ENCODE measurements around the gene CCDC78. TPM values are rescaled to one million over a fixed set of nuclear protein-coding genes. Genes with fewer than 3 reads are reported as not detected.

The CCDC78 gene
- total RNA-seq, 1 donor from 2014 or later = 0.85 TPM

DNA sequence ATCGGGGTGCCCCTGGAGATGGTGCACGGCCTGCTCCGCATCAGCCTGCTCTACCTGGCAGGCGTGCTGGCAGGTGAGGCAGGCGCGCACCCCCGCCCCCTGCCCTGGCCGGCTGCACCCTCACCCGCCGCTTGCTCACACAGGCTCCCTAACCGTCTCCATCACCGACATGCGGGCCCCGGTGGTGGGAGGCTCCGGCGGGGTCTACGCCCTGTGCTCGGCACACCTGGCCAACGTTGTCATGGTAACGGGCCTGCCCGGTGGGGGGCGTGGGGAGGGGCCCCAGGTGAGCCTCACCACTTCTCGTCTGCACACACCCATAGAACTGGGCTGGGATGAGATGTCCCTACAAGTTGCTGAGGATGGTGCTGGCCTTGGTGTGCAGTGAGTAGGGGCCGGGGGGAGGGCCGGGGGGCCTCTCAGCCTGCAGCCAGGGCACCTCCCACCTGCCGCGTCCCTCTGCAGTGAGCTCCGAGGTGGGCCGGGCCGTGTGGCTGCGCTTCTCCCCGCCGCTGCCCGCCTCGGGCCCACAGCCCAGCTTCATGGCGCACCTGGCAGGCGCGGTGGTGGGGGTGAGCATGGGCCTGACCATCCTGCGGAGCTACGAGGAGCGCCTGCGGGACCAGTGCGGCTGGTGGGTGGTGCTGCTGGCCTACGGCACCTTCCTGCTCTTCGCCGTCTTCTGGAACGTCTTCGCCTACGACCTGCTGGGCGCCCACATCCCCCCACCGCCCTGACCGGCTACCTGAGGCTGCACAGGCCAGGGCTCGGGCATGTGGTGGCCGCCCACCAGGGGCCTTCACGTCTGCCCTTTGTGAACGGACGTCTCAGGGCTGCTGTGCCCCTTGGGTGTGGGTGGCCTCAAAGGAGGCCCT lies 48.7 kb downstream of the CCDC78 start:
- no peak overlapping the region for H3K4me3 Mint-ChIP-seq (ENCODE audit: unreplicated experiment)
- no peaks in the 10 kb centered on the region for H3K9me3 Mint-ChIP-seq (ENCODE audit: unreplicated experiment)
- peaks cover 5% of the 10 kb centered on the region for H3K4me1 Mint-ChIP-seq (ENCODE audit: unreplicated experiment)
- no peak for DNase-seq (ENCODE audit: low spot score)
- peaks cover 20% of the 10 kb centered on the region for H3K27me3 Mint-ChIP-seq (ENCODE audit: unreplicated experiment)
- TF ChIP-seq, protein P1, sequence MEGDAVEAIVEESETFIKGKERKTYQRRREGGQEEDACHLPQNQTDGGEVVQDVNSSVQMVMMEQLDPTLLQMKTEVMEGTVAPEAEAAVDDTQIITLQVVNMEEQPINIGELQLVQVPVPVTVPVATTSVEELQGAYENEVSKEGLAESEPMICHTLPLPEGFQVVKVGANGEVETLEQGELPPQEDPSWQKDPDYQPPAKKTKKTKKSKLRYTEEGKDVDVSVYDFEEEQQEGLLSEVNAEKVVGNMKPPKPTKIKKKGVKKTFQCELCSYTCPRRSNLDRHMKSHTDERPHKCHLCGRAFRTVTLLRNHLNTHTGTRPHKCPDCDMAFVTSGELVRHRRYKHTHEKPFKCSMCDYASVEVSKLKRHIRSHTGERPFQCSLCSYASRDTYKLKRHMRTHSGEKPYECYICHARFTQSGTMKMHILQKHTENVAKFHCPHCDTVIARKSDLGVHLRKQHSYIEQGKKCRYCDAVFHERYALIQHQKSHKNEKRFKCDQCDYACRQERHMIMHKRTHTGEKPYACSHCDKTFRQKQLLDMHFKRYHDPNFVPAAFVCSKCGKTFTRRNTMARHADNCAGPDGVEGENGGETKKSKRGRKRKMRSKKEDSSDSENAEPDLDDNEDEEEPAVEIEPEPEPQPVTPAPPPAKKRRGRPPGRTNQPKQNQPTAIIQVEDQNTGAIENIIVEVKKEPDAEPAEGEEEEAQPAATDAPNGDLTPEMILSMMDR (IDR thresholded peaks at IDR 0.05; ENCODE audit: unreplicated experiment) = no peak
- H3K36me3 Mint-ChIP-seq (ENCODE audit: low read depth, unreplicated experiment) = peaks cover 3% of the 10 kb centered on the region
- no peak overlapping the region for H3K27ac Mint-ChIP-seq (ENCODE audit: unreplicated experiment)

DNA sequence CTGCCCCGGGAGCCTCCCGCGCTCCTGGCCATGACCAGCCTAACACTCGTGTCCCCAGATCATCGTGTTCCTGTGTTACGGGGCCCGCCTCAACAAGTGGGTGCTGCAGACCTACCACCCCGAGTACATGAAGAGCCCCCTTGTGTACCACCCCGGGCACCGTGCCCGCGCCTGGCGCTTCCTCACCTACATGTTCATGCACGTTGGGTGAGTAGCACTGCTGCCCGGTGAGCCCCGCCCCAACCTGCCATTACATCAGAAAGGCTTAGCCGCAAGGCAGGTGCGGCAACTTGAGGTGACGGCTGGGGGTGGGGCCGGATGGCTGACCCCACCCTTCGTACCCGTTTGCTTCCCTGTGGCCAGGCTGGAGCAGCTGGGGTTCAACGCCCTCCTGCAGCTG lies 49.3 kb downstream of the CCDC78 start:
- no peaks in the 10 kb centered on the region for H3K36me3 Mint-ChIP-seq (ENCODE audit: low read depth, unreplicated experiment)
- peaks cover 3% of the 10 kb centered on the region for H3K4me1 Mint-ChIP-seq (ENCODE audit: unreplicated experiment)
- no peaks in the 10 kb centered on the region for H3K9me3 Mint-ChIP-seq (ENCODE audit: unreplicated experiment)
- no peak overlapping the region for H3K27ac Mint-ChIP-seq (ENCODE audit: unreplicated experiment)
- DNase-seq (ENCODE audit: low spot score) = no peak
- TF ChIP-seq, protein P1 (IDR thresholded peaks at IDR 0.05; ENCODE audit: unreplicated experiment) = no peak
- H3K4me3 Mint-ChIP-seq (ENCODE audit: unreplicated experiment) = no peak overlapping the region
- peaks cover 15% of the 10 kb centered on the region for H3K27me3 Mint-ChIP-seq (ENCODE audit: unreplicated experiment)

DNA sequence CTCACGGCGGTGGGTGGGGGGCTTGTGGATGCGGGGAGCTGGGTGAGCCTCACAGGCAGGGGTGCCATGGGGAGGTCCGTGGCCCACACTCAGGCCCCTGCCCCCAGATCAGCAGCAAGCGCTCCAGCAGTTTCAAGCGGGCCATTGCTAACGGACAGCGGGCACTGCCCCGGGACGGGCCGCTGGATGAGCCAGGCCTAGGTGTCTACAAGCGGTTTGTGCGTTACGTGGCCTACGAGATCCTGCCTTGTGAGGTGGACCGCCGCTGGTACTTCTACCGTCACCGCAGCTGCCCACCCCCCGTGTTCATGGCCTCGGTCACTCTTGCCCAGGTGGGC lies 49.7 kb downstream of the CCDC78 start:
- Mint-ChIP-seq H3K27ac (ENCODE audit: unreplicated experiment) (no peak overlapping the region), H3K9me3 (ENCODE audit: unreplicated experiment) (no peaks in the 10 kb centered on the region), H3K4me3 (ENCODE audit: unreplicated experiment) (no peak overlapping the region)

DNA sequence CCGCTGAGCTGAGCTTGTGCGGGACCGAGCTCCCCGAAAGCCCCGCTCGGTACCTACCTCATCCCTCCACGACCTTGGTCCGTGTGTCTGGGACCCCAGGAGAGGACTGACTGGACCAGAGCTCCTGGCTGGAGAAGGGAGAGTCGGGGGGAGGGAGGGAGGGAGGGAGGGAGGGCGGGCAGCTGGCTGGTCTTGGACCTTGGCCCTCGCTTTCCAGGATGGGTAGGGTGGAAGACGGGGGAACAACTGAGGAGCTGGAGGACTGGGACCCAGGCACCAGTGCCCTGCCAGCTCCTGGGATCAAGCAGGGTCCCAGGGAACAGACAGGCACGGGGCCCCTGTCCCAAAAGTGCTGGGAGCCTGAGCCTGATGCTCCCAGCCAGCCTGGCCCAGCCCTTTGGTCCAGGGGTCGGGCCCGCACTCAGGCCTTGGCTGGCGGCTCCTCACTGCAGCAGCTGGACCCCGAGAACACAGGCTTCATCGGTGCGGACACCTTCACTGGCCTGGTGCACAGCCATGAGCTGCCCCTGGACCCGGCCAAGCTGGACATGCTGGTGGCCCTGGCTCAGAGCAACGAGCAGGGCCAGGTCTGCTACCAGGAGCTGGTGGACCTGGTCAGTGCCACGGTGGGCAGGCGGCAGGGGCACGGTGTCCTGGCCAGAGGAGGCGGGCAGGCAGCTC lies 50.2 kb downstream of the CCDC78 start:
- H3K27me3 Mint-ChIP-seq (ENCODE audit: unreplicated experiment) = peaks cover 13% of the 10 kb centered on the region
- H3K27ac Mint-ChIP-seq (ENCODE audit: unreplicated experiment) = no peak overlapping the region
- no peaks in the 10 kb centered on the region for H3K36me3 Mint-ChIP-seq (ENCODE audit: low read depth, unreplicated experiment)
- no peaks in the 10 kb centered on the region for H3K9me3 Mint-ChIP-seq (ENCODE audit: unreplicated experiment)
- TF ChIP-seq, protein P1 (IDR thresholded peaks at IDR 0.05; ENCODE audit: unreplicated experiment) = no peak
- no peak overlapping the region for H3K4me3 Mint-ChIP-seq (ENCODE audit: unreplicated experiment)
- no peak for DNase-seq (ENCODE audit: low spot score)
- H3K4me1 Mint-ChIP-seq (ENCODE audit: unreplicated experiment) = peaks cover under 1% of the 10 kb centered on the region

More for the DNA sequence above, 49.7 kb downstream of the CCDC78 start:
- Mint-ChIP-seq H3K27me3 (ENCODE audit: unreplicated experiment) (peaks cover 14% of the 10 kb centered on the region), H3K36me3 (ENCODE audit: low read depth, unreplicated experiment) (no peaks in the 10 kb centered on the region), H3K4me1 (ENCODE audit: unreplicated experiment) (peaks cover 3% of the 10 kb centered on the region)
- TF ChIP-seq, protein P1 (IDR thresholded peaks at IDR 0.05; ENCODE audit: unreplicated experiment) = no peak
- DNase-seq (ENCODE audit: low spot score) = no peak
